NCI-H774 (cell line): ENCODE results near the gene MYO18A.
"Not testable (repeated sequence)": the region's sequence is repeated elsewhere in the genome, so short reads cannot be mapped to it uniquely, and the experiment has no call there.

Source experiments
- DNase-seq: peaks from one replicate; lab custom pipeline; 2025; lab: John Stamatoyannopoulos, UW

Gene MYO18A

DNA sequence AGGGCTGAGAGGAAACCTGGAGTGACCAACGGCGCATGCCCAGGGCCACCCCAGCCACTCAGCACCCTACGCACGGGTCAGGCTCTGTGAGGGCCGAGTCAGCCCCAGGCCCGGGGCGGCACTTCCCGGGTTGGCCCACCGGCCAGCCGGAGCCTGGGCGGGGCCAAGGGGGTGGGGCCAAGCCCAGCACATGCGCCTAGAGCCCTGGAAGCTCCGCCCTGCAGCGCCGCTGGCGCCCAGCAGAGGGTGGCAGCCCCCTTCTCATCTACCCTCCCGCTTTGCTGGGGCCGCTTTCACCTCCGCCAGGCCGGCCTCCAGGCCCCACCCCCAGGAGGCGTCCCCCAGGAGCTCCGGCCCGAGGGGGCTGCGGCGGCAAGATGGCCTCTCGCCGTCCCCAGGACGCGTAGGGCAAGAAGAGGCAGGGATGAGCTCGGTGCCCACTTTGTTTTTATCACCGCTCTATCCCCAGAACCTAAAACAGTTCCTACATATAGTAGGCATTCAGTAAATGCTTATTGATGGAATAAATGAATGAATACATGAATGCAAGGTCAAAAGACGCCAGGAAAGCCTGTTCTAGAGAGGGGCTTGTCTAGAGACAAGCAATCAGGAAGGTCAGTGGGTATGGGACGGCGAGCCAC, 31.3 kb downstream of the MYO18A start:
- peak; percentile 96 for DNase-seq

DNA sequence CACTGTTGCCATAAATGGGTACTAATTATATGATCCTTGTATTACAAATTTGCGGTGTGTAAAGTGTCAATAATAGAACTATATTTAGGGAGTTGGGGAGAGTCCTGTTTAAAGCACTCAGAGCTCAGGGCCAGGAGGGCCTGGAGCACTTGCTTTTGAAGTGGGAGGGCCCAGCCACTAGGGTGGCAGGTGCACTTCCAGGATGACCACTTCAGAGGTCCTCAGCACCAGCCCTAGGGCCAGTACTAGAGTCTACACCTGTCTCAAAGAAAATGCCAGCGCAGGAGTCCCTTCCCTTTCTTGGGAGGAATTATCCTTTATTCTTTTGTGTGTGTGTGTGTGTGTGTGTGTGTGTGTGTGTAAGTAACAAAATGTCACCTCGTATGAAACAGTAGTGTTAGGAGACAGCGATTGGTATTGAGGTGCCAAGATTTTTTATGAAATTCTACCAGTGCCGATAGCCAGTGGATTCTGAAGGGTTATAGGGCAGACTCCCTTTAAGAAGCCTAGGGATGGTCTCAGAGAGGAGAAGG, 31.9 kb downstream of the MYO18A start:
- peak; percentile 39 for DNase-seq

GRCh38 chr17:29147682-29148081, 32.5 kb downstream of the MYO18A start:
- no peak for DNase-seq

DNA sequence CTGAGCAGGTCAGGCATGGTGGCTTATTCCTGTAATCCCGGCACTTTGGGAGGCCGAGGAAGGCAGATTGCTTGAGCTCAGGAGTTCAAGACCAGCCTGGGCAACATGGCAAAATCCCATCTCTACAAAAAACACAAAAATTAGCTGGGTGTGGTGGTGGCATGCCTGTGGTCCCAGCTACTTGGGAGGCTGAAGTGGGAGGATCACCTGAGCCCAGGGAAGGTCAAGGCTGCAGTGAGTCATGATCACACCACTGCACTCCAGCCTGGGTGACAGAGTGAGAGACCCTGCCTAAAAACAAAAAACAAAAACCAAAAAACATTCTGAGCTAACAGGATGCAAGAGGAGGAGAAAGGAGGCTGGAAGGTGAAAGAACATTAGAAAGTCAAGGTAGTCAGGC, 33.0 kb downstream of the MYO18A start:
- not testable (repeated sequence) for DNase-seq

DNA sequence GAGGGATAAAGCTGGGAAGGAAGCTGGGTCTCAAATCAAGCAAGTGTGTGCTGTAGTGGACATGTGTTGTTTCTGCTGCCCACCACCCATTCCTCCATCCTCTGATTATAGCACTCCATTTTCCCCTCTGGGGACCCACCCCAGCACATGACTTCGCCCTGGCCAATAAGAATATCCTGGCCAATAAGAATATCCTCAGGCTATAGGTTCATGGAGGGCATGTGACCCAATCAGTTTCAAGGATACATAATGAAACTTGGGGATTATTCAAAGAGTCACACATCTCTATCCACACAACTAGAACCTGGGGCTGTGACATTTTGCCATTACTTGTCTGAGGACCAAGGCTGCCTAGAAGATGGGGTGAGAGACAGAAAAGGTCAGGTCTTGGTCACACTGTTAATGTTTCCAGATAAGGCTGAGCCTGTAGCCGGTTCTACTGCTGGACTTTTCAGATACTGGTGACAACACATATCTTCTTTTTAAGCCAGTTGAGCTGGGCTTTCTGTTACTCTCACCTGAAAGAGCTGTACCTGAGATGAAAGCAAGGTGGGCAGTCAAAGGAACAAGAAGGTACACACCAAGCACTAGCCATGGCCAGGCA, 33.7 kb downstream of the MYO18A start:
- DNase-seq, result no peak

DNA sequence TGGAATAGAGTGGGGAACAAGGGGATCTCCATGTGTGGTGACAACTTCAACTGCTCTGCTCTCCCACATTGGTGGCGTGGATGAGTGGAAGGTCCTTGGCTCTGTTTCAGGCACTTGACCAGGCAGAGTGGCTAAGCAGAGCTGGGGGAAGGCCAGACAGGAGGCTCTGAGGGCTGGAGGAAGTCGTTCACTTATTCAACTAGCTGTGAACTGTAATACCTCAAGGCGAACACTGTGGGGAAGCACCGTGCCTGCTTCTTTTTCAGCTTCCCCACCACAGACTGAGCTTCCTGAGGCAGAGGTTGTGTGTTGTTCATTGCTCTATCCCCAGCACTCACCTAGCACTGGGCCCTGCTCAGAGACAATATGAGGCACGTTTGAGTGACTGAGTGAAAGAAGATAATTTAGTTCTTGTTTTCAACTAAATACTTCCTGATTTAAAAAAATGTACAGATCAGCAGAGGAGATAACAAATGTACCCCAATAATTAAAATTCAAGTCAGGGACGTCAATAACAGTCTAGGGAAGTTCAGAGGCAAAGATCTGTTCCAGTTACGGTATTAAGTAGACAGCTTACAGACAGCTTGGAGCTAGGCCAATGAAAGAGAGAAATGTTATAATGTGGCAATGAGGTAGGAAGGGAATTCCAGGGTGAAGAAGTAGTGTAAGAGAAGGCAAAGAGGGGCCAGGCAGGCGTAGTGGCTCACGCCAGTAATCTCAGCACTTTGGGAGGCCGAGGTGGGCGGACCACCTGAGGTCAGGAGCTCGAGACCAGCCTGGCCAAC, 34.7 kb downstream of the MYO18A start:
- DNase-seq, result peak; percentile 62

DNA sequence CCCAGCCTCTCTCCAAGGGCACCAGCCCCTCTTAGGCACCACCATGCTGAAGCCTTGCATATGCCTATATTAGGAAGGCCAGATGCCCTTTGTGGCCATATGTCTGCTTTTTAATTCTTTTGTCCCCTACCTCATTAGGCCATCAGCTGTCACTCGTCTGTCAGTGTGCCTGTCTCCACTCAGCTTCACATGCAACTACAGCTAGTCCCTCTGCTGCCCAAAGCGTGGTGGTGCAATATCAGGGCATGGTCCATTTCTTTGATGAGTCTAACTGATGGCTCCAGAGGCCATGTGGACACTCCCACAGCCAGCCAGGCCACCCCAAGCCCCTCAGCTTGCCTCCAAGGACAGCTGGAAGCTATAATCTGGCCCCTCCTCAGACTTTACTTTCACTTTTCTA, 36.3 kb downstream of the MYO18A start:
- no peak for DNase-seq

DNA sequence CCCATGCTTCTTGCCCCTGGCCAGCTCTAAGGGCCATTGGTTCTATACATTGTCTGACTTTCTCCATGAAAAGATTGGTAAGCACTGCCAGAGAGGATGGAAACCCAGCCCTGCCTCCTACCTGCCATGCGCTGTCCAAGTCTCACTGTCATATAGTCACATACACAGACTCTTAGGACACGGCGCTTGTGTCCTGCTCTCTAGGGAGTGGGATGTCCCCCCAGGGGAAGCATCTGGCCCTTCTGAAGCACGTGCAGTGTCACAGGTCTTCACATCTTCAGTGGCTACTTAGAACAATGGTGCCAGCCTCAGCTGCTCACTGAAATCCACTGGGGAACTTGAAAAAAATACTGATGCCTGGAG, 38.7 kb downstream of the MYO18A start:
- DNase-seq, result no peak

DNA sequence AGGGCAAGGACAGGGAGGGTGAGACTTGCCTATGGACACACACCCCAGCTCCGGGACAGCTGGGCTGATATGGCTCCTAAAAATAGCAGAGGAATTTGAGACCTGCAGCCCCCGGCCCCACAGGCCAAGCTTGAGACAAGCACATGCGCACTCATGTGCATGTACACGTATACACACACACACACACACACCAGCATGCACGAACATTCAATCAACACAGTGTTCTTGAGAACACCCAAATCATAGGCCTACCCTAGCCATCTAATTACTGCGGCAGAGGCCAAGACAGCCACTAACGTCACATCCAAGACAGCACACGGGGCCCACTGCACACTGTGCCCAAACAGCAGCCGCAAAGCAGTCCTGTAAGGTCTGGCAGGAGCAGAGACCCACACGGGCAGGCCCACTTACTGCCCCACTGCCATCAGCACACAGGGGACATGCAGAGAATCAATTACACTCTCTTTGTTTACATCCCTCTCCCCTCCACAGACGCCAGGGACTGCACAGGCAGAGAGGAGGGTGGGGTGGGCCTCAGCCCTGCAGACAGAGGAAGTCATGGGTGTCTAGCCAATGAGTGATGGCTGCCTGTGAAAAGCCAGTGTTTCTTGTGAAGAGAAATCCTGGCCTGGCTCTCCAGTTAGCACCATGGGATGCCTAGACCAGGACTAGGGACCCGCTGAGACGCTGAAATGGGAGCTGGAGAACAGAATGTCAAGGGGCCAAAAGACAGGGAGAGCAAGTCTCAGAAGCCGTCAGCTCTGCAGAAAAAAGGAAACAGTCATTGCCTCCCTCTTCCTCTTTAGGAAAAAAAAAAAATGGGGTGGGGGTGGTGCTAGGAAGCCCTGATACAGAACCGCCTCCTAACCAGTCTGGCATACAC, 39.3 kb downstream of the MYO18A start:
- no peak for DNase-seq

DNA sequence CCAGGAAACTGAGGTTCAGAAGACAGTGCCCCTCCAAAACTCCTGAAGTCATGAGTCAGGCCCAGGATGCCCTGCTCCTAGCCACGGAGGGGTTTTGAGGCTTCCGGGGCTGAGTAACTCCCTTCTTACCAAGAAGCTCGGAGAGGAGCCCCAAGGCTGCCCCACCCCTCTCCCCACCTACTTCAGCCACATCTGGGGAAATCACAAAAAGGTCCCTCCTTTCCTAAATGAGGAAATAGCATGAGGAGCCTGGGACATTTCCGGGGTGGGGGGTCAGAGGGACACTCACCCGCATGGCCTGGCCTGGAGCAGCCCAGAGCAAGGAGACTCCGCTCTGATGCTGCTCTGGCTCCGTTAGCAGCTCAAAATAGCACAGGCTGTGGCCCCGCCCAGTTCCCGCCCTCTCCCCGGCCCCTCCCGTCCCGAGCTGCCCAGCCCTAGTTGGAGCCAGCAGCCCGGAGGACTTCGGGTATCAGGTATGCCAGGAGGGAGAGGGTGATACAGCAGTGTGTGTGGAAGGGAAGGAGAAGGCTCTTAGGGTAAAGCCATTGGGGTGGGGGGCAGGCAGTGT, 40.1 kb downstream of the MYO18A start:
- peak; percentile 12 for DNase-seq

DNA sequence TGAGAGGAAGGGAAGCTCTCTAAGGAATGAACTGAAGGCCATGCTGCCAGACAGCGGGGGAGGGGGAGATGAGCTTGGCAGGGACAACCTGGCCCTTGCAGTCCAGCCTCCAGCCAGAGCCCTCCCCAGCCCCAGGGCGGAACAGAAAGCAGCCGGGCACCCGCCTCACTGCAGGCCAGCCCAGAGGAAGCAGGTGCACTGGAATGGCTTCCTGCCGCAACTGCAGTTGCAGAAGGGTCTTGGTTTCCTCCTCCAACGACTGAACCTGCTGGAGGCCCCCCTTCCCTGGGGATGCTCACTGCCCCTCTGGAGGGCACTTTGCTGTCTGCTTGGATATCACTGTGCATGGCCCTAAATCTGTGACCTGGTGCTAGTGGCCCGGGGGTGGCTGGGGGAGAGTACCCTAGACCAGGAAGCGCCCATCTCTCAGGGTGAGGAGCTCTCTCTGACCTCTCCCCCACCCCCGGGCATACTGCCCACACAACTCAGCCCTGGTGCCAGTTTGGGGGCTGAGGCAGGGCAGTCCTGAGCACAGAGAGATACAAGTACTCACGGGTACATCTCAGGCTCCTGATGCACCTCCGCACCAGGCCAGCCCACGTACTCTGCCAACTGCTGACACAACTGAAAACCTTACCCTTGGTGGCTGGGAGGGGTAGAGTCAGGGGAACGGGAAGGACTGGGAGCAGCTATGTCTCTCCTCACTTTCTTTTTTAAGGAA, 41.1 kb downstream of the MYO18A start:
- no peak for DNase-seq

DNA sequence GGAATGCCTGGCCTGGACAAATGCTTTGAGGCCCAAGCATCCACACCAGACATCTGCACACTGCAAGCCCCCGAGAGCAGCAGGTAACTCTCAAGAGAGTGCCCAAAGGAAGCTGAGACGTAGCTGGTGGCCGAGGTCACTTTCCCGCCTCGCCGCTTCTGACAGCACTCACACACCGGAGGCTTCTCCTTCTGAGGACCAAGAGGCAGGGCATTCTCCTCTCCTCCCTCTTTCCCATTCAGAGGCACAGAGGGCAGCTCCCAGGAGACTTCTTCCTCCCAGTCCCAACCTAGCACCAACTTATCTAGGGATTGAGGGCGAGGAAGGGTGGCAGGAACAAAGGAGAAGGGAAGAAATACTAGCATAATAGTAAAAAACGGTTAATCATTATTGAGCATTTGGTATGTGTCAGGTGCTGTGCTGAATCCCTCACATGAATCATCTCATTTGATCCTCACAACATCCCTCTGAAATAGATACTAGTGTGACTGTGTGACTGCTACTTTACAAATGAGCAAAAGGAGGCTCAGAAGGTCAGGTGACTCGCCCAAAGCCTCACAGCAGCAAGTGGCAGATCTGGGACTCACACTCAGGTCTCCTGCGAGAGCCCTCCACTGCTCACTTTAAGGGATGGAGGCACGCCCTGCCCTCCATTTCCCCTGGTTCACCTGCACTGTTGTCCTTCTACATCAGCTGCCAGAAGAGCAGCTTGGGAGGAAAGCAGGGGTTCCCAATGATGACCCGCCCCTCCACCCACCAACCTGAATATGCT, 41.8 kb downstream of the MYO18A start:
- DNase-seq, result no peak

GRCh38 chr17:29136998-29137730, 43.0 kb downstream of the MYO18A start:
- no peak for DNase-seq

DNA sequence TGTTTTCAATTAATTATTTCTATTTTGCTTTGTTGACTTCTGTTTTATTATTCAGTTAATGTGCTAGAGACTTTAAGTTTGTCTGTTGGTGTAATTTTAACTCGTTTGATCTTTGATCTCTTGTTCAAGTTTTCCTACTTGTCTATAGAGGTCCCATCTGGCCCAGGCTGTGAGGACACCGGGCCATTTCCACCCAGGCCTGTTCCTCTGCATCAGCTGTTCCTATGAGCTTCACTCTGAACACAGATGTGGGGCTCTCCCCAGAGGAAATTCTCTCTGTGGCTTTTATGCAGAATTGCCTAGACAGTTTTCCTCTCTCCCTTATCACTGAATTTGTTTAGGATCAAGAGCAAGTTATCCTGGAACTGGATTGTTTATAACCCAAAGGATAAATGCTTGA, 44.7 kb downstream of the MYO18A start:
- no peak for DNase-seq

- DNase-seq, result no peak
Observed at GRCh38 chr17:29133121-29133713, 47.0 kb downstream of the MYO18A start.

- no peak for DNase-seq
Observed at GRCh38 chr17:29131814-29132682, 48.1 kb downstream of the MYO18A start.

- no peak for DNase-seq
Observed at GRCh38 chr17:29129731-29130130, 50.5 kb downstream of the MYO18A start.

DNA sequence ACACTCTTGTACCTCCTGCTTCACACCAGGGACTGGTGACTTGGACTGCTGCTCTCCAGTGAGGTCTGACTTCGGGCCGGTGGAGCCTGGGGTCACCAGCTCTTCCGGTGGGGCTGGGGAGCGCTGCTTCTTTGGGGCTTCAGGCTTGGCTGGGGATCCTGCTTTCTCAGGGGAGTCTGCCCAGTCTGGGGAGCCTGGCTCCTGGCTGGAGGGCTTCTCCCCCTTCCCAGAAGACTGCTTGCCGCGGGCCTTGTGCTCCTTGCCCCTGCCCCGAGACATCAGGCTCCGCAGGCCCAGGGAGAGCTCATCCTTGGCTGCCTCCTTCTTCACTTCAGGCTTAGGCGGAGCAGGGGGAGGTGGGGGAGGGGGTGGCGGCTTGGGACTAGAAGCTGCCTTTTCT, 52.4 kb downstream of the MYO18A start:
- no peak for DNase-seq
